NT2/D1 (cell line): ENCODE data around the gene MIPOL1.

Experiments
- DNase-seq: peaks from one replicate; pipeline ENCODE4 v3.0.0-alpha.2; 2011; ENCODE audit warnings: low read depth, low spot score
- H3K27me3 ChIP-seq: 2 replicates; pipeline ENCODE4 v1.6.0; 2011; ENCODE audit warnings: mild to moderate bottlenecking; ENCODE audit not compliant: insufficient read length, insufficient read depth
- H3K36me3 ChIP-seq: 2 replicates; pipeline ENCODE4 v1.6.1; 2011; ENCODE audit warnings: mild to moderate bottlenecking, low read length, mixed read lengths; ENCODE audit not compliant: insufficient read depth, insufficient read length
- H3K4me1 ChIP-seq: 2 replicates; pipeline ENCODE4 v1.5.1; 2011; ENCODE audit not compliant: insufficient read depth, insufficient read length
- H3K4me3 ChIP-seq: 2 replicates; pipeline ENCODE4 v1.5.1; 2011; ENCODE audit warnings: low read depth; ENCODE audit not compliant: insufficient read length
- H3K9ac ChIP-seq: 2 replicates; pipeline ENCODE4 v1.6.0; 2011; ENCODE audit warnings: low read depth; ENCODE audit not compliant: insufficient read length
- H3K9me3 ChIP-seq: 2 replicates; pipeline ENCODE4 v1.5.1; 2011; ENCODE audit warnings: mild to moderate bottlenecking, low read length; ENCODE audit not compliant: insufficient read depth
- SUZ12 ChIP-seq: IDR thresholded peaks from 2 replicates; pipeline ENCODE4 v1.6.1; 2011; ENCODE audit not compliant: insufficient read length, insufficient read depth; ENCODE audit errors: extremely low read depth
- YY1 ChIP-seq: IDR thresholded peaks from 2 replicates; pipeline ENCODE4 v1.6.1; 2011; ENCODE audit not compliant: insufficient read length, insufficient read depth
- ZNF274 ChIP-seq: IDR thresholded peaks from 2 replicates; pipeline ENCODE4 v1.6.1; 2011; ENCODE audit warnings: mild to moderate bottlenecking, low read depth, low read length

The MIPOL1 gene

GRCh38 chr14:37563189-37563588 is 365.5 kb downstream of the MIPOL1 start:
- H3K36me3 ChIP-seq, result no peaks in the 10 kb centered on the region
- no peak for DNase-seq
- H3K9me3 ChIP-seq, result no peaks in the 10 kb centered on the region
- no peaks in the 10 kb centered on the region for H3K27me3 ChIP-seq
- TF ChIP-seq ZNF274, result no peak
- no peak for TF ChIP-seq YY1
- TF ChIP-seq SUZ12, result no peak
- no peaks in the 10 kb centered on the region for H3K4me1 ChIP-seq
- no peak overlapping the region for H3K9ac ChIP-seq
- no peak overlapping the region for H3K4me3 ChIP-seq

GRCh38 chr14:37565550-37565949 is 367.8 kb downstream of the MIPOL1 start:
- Histone ChIP-seq H3K36me3 (no peaks in the 10 kb centered on the region), H3K4me3 (no peak overlapping the region), H3K4me1 (no peaks in the 10 kb centered on the region), H3K27me3 (no peaks in the 10 kb centered on the region), H3K9ac (no peak overlapping the region), H3K9me3 (no peaks in the 10 kb centered on the region)
- DNase-seq, result no peak
- TF ChIP-seq SUZ12 (no peak), ZNF274 (no peak), YY1 (no peak)

GRCh38 chr14:37566811-37567371 is 369.2 kb downstream of the MIPOL1 start:
- no peak overlapping the region for H3K9ac ChIP-seq
- H3K9me3 ChIP-seq, result no peaks in the 10 kb centered on the region
- no peak for TF ChIP-seq ZNF274
- no peak for TF ChIP-seq SUZ12
- no peak for TF ChIP-seq YY1
- no peaks in the 10 kb centered on the region for H3K27me3 ChIP-seq
- no peak overlapping the region for H3K4me3 ChIP-seq
- no peaks in the 10 kb centered on the region for H3K36me3 ChIP-seq
- DNase-seq, result no peak
- H3K4me1 ChIP-seq, result no peaks in the 10 kb centered on the region

DNA sequence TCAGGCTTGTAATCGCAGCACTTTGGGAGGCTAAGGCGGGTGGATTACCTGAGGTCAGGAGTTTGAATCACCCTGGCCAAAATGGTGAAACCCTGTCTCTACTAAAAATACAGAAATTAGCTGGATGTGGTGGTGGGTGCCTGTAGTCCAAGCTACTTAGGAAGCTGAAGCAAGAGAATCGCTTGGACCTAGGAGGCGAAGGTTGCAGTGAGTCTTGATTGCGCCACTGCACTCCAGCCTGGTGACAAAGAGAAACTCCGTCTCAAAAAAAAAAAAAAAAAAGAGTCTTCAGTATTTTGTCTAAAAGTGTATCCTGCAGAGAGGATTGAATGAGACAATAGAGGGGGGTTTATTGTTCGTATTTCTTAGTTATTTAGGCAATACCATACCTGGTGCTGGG is 372.0 kb downstream of the MIPOL1 start:
- DNase-seq, result no peak
- Histone ChIP-seq H3K9me3 (no peaks in the 10 kb centered on the region), H3K36me3 (no peaks in the 10 kb centered on the region), H3K9ac (no peak overlapping the region), H3K4me1 (no peaks in the 10 kb centered on the region), H3K4me3 (no peak overlapping the region), H3K27me3 (no peaks in the 10 kb centered on the region)
- no peak for TF ChIP-seq YY1
- no peak for TF ChIP-seq SUZ12
- no peak for TF ChIP-seq ZNF274

DNA sequence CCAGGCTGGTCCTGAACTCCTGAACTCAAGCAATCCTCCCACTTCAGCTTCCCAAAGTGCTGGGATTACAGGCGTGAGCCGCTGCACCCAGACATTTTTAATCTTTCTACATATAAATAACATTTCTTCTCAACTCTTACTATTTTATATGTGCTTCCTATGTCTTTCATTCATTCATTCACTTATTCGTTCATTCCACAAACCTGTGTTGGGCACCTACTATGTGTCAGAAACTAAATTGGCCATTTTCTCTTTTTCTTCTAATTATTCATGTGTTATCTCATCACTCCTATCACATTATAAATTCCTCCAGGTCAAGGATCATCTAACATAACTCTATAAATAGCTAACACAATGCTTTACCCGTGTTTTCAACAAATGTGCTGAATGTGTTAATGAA is 373.7 kb downstream of the MIPOL1 start:
- Histone ChIP-seq H3K4me3 (no peak overlapping the region), H3K36me3 (no peaks in the 10 kb centered on the region), H3K4me1 (no peaks in the 10 kb centered on the region), H3K9me3 (no peaks in the 10 kb centered on the region), H3K9ac (no peak overlapping the region), H3K27me3 (no peaks in the 10 kb centered on the region)
- DNase-seq, result no peak
- TF ChIP-seq ZNF274, result no peak
- TF ChIP-seq SUZ12, result no peak
- TF ChIP-seq YY1, result no peak

- H3K9ac ChIP-seq, result no peak overlapping the region
- TF ChIP-seq SUZ12 (no peak), ZNF274 (no peak), YY1 (no peak)
- DNase-seq, result no peak
- peaks cover 9% of the 10 kb centered on the region for H3K27me3 ChIP-seq
- no peaks in the 10 kb centered on the region for H3K9me3 ChIP-seq
- no peaks in the 10 kb centered on the region for H3K36me3 ChIP-seq
- no peaks in the 10 kb centered on the region for H3K4me1 ChIP-seq
- H3K4me3 ChIP-seq, result no peak overlapping the region
Measured at GRCh38 chr14:37573356-37573755, 375.6 kb downstream of the MIPOL1 start.

DNA sequence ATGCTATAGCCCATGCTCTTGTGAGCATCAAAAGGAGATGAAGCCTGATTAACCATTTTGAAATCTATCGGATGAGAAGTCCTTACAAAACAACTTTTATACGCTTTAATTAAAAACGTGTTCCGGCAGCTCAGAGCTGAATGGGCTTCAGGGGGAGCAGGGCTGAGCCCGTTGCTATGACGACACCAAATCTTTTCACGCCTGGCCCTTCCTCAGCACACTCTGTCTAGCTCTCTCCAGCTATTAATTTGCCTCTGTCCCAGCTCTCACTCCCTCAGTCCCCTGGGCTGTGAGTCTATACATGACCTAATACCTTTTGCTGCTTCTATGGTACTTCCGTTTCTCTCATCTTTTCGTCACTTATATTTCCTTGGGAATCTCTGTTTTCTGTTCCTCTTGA is 381.5 kb downstream of the MIPOL1 start:
- DNase-seq, result no peak
- Histone ChIP-seq H3K9ac (no peak overlapping the region), H3K4me3 (no peak overlapping the region)

GRCh38 chr14:37580146-37580545 is 382.4 kb downstream of the MIPOL1 start:
- no peaks in the 10 kb centered on the region for H3K36me3 ChIP-seq
- no peaks in the 10 kb centered on the region for H3K4me1 ChIP-seq
- H3K27me3 ChIP-seq, result peaks cover 76% of the 10 kb centered on the region
- TF ChIP-seq SUZ12 (no peak), YY1 (no peak), ZNF274 (no peak)
- H3K9ac ChIP-seq, result no peak overlapping the region
- no peaks in the 10 kb centered on the region for H3K9me3 ChIP-seq
- no peak overlapping the region for H3K4me3 ChIP-seq
- no peak for DNase-seq

More for the DNA sequence above, 381.5 kb downstream of the MIPOL1 start:
- no peaks in the 10 kb centered on the region for H3K9me3 ChIP-seq
- TF ChIP-seq SUZ12 (no peak), ZNF274 (no peak), YY1 (no peak)
- H3K4me1 ChIP-seq, result no peaks in the 10 kb centered on the region
- no peaks in the 10 kb centered on the region for H3K36me3 ChIP-seq
- H3K27me3 ChIP-seq, result peaks cover 67% of the 10 kb centered on the region
